Measurements from ENCODE around the gene OTUB1. TPM values are rescaled to one million over a fixed set of nuclear protein-coding genes. Genes with fewer than 3 reads are reported as not detected.

The OTUB1 gene
- total and polyA plus RNA-seq, 9 of the 15 experiments (the other 6 are each of a cell fraction or from before 2014, with no cell fraction given), result 29.5 to 134 (median 66.1) TPM

DNA sequence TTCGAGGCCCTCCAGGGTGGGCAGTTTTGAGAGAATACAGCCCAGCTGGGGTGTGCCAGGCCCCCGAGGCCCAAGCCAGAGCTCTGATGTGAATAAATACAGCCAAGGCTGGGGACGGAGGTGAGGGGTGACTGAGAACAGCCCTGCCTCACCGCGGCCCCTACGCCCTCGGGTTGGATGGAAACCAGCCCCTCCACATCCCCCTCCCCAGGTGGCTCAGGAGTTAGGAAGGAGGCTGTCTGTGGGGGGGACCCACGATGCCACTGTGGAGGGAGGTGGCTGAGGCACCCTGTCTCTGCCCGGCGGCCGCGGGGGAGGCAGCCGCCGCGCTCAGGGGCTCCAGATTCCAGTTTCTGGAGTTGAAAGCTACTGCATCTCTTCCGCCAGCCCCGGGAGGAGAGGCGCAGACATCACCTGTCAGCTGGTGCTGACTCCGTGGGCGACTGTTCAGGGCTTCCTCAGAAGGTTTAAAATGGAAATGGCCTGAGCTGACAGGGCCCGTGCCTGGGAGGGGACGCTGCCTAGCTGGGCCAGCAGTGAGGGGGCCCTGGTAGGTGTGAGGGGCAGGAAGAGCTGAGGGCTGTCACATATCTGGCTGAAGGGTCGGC lies 50.9 kb downstream of the OTUB1 start:
- DNase-seq (ENCODE audit: extremely low read depth in 1 of 4, low spot score in 3 of 4) (no peak), ATAC-seq (no peak; the same call in 2 of the 3 replicates)

More for the DNA sequence above, 50.9 kb downstream of the OTUB1 start:
- peaks cover 0 to 47% of the 10 kb centered on the region in 2 experiments; a peak in 2 of 5 replicates for H3K4me1 ChIP-seq (replicated peaks in 1 of 2; ENCODE audit: control insufficient read depth in 2 of 2, insufficient read depth in 2 of 2, low read length in 2 of 2)
- CTCF ChIA-PET (ENCODE audit: low intra/inter-chr PET ratio), result no interaction called here
- BruUV-seq (replicated peaks), result no TSS peak
- H3K4me2 ChIP-seq (ENCODE audit: insufficient read depth, low read length), result no peak overlapping the region
- H3K9ac ChIP-seq (ENCODE audit: insufficient read depth in 1 of 2, low read depth in 2 of 2, low read length in 2 of 2), result no peak overlapping the region
- H3K9me3 ChIP-seq (replicated peaks; ENCODE audit: control insufficient read depth, insufficient read depth, low read depth, low read length), result no peaks in the 10 kb centered on the region
- peaks cover 5 to 12% of the 10 kb centered on the region in 2 experiments; a peak in 2 of 5 replicates for H3K27me3 ChIP-seq (ENCODE audit: control insufficient read depth in 2 of 2, insufficient read depth in 2 of 2, low read length in 2 of 2)
- FAIRE-seq, result no peak
- H3K36me3 ChIP-seq (ENCODE audit: control insufficient read depth, insufficient read depth, low read length), result no peaks in the 10 kb centered on the region
- no peak overlapping the region for H3K4me3 ChIP-seq
- intact Hi-C loops (cut with micrococcal nuclease), result no loop called here
- peaks cover 57% of the 10 kb centered on the region for H4K20me1 ChIP-seq (replicated peaks; ENCODE audit: control insufficient read depth, insufficient read depth, low read length)
- no peak overlapping the region for H2AFZ ChIP-seq (ENCODE audit: low read depth, low read length)
- POLR2A ChIA-PET, result interaction anchor here (0.5 to 1.5 kb wide), 5 partner anchors 10 to 291 kb away, joined by 3 to 4 read pairs (median 3); no protein-coding TSS in a partner anchor
- H3K27ac ChIP-seq (ENCODE audit: extremely low read depth, low read depth, low read length), result no peak overlapping the region
- H3K9me1 ChIP-seq (ENCODE audit: control insufficient read depth, insufficient read depth, low read length), result no peaks in the 10 kb centered on the region
- in situ Hi-C loops (cut with MboI), result no loop called here
- 33% methylated on average over 16 of the region's 23 CpGs for WGBS (ENCODE audit: insufficient coverage, low coverage, missing lambda C conversion rate)
- H3K79me2 ChIP-seq (ENCODE audit: control insufficient read depth, insufficient read depth, low read length), result no peaks in the 10 kb centered on the region
- 0 out of 2 replicates have a peak, but pooled peaks have one; percentile 38 for TF ChIP-seq POLR2G (IDR thresholded peaks at IDR 0.05; ENCODE audit: low read depth, low read length)
- TF ChIP-seq, protein P1, sequence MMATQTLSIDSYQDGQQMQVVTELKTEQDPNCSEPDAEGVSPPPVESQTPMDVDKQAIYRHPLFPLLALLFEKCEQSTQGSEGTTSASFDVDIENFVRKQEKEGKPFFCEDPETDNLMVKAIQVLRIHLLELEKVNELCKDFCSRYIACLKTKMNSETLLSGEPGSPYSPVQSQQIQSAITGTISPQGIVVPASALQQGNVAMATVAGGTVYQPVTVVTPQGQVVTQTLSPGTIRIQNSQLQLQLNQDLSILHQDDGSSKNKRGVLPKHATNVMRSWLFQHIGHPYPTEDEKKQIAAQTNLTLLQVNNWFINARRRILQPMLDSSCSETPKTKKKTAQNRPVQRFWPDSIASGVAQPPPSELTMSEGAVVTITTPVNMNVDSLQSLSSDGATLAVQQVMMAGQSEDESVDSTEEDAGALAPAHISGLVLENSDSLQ (IDR thresholded peaks at IDR 0.05), result 0 out of 2 replicates have a peak, but pooled peaks have one; percentile 18
- TF ChIP-seq, protein P2, sequence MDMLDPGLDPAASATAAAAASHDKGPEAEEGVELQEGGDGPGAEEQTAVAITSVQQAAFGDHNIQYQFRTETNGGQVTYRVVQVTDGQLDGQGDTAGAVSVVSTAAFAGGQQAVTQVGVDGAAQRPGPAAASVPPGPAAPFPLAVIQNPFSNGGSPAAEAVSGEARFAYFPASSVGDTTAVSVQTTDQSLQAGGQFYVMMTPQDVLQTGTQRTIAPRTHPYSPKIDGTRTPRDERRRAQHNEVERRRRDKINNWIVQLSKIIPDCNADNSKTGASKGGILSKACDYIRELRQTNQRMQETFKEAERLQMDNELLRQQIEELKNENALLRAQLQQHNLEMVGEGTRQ (CRISPR knock-in tag; IDR thresholded peaks at IDR 0.05), result no peak

All from K562 (cell line).